Gastrocnemius medialis (tissue), 4 donors: ENCODE results near the gene AVEN. TPM values are rescaled to one million over a fixed set of nuclear protein-coding genes. Genes with fewer than 3 reads are reported as not detected.

ENCODE experiments used
- ATAC-seq, 2 donors: fragments of 150-250 bp; one replicate each; pipeline ENCODE4 v1.9.1; 2016
- DNase-seq, 2 donors: peaks; one replicate each; pipeline ENCODE4 v3.0.0-alpha.2; 2019
- H3K27ac ChIP-seq, 4 donors: fragments of 200-600 bp; sonication (generic); 1 replicate in 1 of 4; 2 replicates in 3 of 4; pipeline ENCODE4 v1.5.1; 2016 to 2018; ENCODE audit warnings: mild to moderate bottlenecking in 2 of 4, moderate library complexity in 1 of 4
- H3K27me3 ChIP-seq, 3 donors: fragments of 200-600 bp; sonication (generic) in 2 of 3; 1 replicate in 1 of 3; 2 replicates in 2 of 3; pipeline versions ENCODE4 v1.5.1 to v1.6.0; 2016 to 2019; ENCODE audit warnings: mild to moderate bottlenecking in 1 of 3, moderate library complexity in 1 of 3
- H3K36me3 ChIP-seq, 2 donors: fragments of 200-600 bp; sonication (generic) in 1 of 2; one replicate each; pipeline ENCODE4 v1.5.1; 2017 to 2018
- H3K4me1 ChIP-seq, 2 donors: fragments of 200-600 bp; sonication (generic) in 1 of 2; one replicate each; pipeline ENCODE4 v1.5.1; 2016 to 2017; ENCODE audit warnings: mild to moderate bottlenecking in 2 of 2
- H3K4me3 ChIP-seq, 4 donors: fragments of 200-600 bp; sonication (generic) in 3 of 4; 1 replicate in 1 of 4; 2 replicates in 3 of 4; pipeline ENCODE4 v1.5.1; 2016 to 2019; ENCODE audit warnings: mild to moderate bottlenecking in 2 of 4
- H3K9me3 ChIP-seq, 3 donors: fragments of 200-600 bp; sonication (generic) in 2 of 3; 1 replicate in 1 of 3; 2 replicates in 2 of 3; pipeline ENCODE4 v1.5.1; 2016 to 2019
- POLR2A ChIP-seq, 2 donors: fragments of 450-650 bp; IDR thresholded peaks; one replicate each; pipeline ENCODE4 v1.6.1; 2017; ENCODE audit warnings: antibody characterized with exemption in 2 of 2, mild to moderate bottlenecking in 2 of 2, moderate library complexity in 2 of 2
- in situ Hi-C, 4 donors: fragments of 200-750 bp; cut with MboI; loops; one replicate each; pipeline versions ENCODE4 v1.15.0 to v1.8.0; 2017; ENCODE audit warnings: low sequenced_read_pairs in 4 of 4
- intact Hi-C: fragments of 100-400 bp; cut with DNase I; formaldehyde crosslinking; loops from one replicate; pipeline ENCODE4 v1.15.1; 2023; ENCODE audit warnings: low total_unique reads
- total RNA-seq, 4 donors: library from RNA; depleted of rRNA; stranded (reverse); fragments of >200 nt; gene quantifications; one replicate each; pipeline versions ENCODE4 v1.1.0 to v1.2.3, GENCODE V29; 2016
- TF ChIP-seq, protein P1 (sequence below), 5 experiments: fragments of 450-650 bp in 3 of 5; fragments of 200-600 bp in 2 of 5; sonication (generic) in 2 of 5; IDR thresholded peaks in 4 of 5; conservative IDR thresholded peaks in 1 of 5; 1 replicate in 4 of 5; 2 replicates in 1 of 5; pipeline ENCODE4 v1.5.1; 2016 to 2019; ENCODE audit warnings: antibody characterized with exemption in 5 of 5, mild to moderate bottlenecking in 3 of 5, moderate library complexity in 3 of 5

The AVEN gene
- total RNA-seq, 4 donors from 2014 or later: 17.4 to 36.2 (median 21.5) TPM

DNA sequence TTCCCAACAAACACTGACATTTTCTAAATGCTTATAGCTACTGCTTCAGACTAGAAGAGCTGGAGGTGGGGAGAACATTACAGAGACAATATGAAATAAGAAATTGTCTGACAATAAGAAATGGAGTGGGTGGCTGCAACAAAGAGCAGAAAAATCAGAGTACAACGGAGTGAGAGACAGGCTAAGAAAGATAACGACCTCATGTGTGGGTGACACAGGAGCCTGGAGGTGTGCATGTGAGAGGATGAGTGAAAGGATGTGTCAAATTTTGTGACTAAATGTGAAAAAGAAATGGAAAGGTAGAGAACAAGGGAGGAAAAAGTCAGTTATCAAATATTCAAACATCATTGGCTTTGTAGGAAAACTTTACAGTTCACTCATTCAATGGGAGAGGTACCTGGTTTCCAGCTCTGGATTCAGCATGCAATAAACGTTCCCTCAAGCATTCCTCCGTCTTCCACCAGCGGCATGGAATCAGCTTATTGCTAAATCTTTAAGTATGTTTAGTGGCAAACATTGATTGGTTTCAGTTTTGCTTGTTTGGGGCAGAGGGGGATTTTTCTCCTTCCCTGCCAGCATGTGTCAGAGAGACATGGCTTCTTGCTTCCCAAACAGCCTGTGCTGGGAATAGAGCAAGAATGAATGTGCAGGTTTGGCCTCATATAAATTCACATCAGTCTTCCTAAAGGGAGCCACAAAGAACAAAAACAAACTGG, 174.5 kb downstream of the AVEN start:
- no peak overlapping the region for H3K4me3 ChIP-seq
- no peaks in the 10 kb centered on the region for H3K4me1 ChIP-seq
- no peak overlapping the region for H3K27ac ChIP-seq
- no peaks in the 10 kb centered on the region for H3K27me3 ChIP-seq
- intact Hi-C loops (no loop called here), in situ Hi-C loops (no loop called here)
- no peak for TF ChIP-seq POLR2A (IDR thresholded peaks at IDR 0.05)
- TF ChIP-seq, protein P1, sequence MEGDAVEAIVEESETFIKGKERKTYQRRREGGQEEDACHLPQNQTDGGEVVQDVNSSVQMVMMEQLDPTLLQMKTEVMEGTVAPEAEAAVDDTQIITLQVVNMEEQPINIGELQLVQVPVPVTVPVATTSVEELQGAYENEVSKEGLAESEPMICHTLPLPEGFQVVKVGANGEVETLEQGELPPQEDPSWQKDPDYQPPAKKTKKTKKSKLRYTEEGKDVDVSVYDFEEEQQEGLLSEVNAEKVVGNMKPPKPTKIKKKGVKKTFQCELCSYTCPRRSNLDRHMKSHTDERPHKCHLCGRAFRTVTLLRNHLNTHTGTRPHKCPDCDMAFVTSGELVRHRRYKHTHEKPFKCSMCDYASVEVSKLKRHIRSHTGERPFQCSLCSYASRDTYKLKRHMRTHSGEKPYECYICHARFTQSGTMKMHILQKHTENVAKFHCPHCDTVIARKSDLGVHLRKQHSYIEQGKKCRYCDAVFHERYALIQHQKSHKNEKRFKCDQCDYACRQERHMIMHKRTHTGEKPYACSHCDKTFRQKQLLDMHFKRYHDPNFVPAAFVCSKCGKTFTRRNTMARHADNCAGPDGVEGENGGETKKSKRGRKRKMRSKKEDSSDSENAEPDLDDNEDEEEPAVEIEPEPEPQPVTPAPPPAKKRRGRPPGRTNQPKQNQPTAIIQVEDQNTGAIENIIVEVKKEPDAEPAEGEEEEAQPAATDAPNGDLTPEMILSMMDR (IDR thresholded peaks at IDR 0.05 in 4 of 5, conservative IDR thresholded peaks at IDR 0.05 in 1 of 5): no peak
- no peaks in the 10 kb centered on the region for H3K9me3 ChIP-seq
- ATAC-seq: no peak
- H3K36me3 ChIP-seq: peaks cover 0 to 41% of the 10 kb centered on the region in 2 donors
- DNase-seq: no peak

- intact Hi-C loops (no loop called here), in situ Hi-C loops (no loop called here)
- TF ChIP-seq, protein P1 (IDR thresholded peaks at IDR 0.05 in 4 of 5, conservative IDR thresholded peaks at IDR 0.05 in 1 of 5): no peak
- TF ChIP-seq POLR2A (IDR thresholded peaks at IDR 0.05): no peak
- no peak overlapping the region for H3K27ac ChIP-seq
- ATAC-seq (no peak), DNase-seq (no peak)
- H3K36me3 ChIP-seq: peaks cover 0 to 35% of the 10 kb centered on the region in 2 donors
- H3K4me3 ChIP-seq: no peak overlapping the region
- H3K9me3 ChIP-seq: no peaks in the 10 kb centered on the region
- H3K27me3 ChIP-seq: no peaks in the 10 kb centered on the region
- no peaks in the 10 kb centered on the region for H3K4me1 ChIP-seq
Observed at GRCh38 chr15:33860754-33861153, 178.2 kb downstream of the AVEN start.

DNA sequence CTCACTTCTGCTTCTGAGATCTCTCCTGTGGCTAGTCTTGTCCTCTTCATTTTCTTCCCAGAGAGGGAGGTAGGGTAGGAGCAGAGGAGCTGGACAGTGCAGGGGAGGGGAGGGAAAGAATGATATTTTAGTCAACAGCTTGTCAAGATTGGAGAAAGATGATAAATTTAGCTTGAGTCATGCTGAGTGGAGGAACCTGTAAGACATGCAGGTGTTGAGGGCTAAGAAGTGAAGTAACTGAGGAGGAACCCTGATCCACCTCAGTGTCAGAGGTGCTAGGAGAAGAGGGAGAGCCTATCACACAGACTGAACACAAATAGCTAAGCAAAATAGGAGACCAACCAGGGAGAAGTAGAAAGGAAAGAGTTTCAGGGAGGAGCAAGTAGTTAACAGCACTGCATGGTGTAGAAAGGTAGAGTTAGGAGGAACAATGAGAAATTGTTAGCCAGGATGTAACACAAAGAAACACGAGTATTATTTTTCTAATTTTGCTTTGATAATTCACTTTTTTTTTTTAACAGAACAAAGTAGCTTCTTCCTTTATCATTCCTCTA, 178.9 kb downstream of the AVEN start:
- H3K27me3 ChIP-seq: no peaks in the 10 kb centered on the region
- no peak overlapping the region for H3K27ac ChIP-seq
- peaks cover 0 to 30% of the 10 kb centered on the region in 2 donors for H3K36me3 ChIP-seq
- H3K9me3 ChIP-seq: no peaks in the 10 kb centered on the region
- TF ChIP-seq, protein P1 (IDR thresholded peaks at IDR 0.05 in 4 of 5, conservative IDR thresholded peaks at IDR 0.05 in 1 of 5): no peak
- no peak for TF ChIP-seq POLR2A (IDR thresholded peaks at IDR 0.05)
- ATAC-seq (no peak), DNase-seq (no peak)
- intact Hi-C loops (no loop called here), in situ Hi-C loops (no loop called here)
- no peak overlapping the region for H3K4me3 ChIP-seq
- no peaks in the 10 kb centered on the region for H3K4me1 ChIP-seq

GRCh38 chr15:33858836-33859235, 180.2 kb downstream of the AVEN start:
- in situ Hi-C loops: no loop called here
- H3K36me3 ChIP-seq: peaks cover 0 to 21% of the 10 kb centered on the region in 2 donors

More at GRCh38 chr15:33858836-33859235, 180.2 kb downstream of the AVEN start:
- no peaks in the 10 kb centered on the region for H3K9me3 ChIP-seq
- no peak overlapping the region for H3K4me3 ChIP-seq
- no peak for TF ChIP-seq POLR2A (IDR thresholded peaks at IDR 0.05)
- TF ChIP-seq, protein P1 (IDR thresholded peaks at IDR 0.05 in 4 of 5, conservative IDR thresholded peaks at IDR 0.05 in 1 of 5): no peak
- ATAC-seq: no peak
- intact Hi-C loops: no loop called here
- DNase-seq: no peak
- H3K27ac ChIP-seq: no peak overlapping the region
- H3K4me1 ChIP-seq: no peaks in the 10 kb centered on the region
- no peaks in the 10 kb centered on the region for H3K27me3 ChIP-seq
